Measurements from ENCODE around the gene ZBTB48. TPM values are rescaled to one million over a fixed set of nuclear protein-coding genes. Genes with fewer than 3 reads are reported as not detected.
A peak's percentile ranks its signal among the peaks of the same experiment; 100 is the strongest.

The ZBTB48 gene
- total RNA-seq, 1 donor from 2014 or later = 19.9 TPM

GRCh38 chr1:6536291-6536690, 43.5 kb upstream of the ZBTB48 start:
- Mint-ChIP-seq H3K4me3 (ENCODE audit: unreplicated experiment) (no peak overlapping the region), H3K9me3 (ENCODE audit: low read depth) (no peaks in the 10 kb centered on the region)

DNA sequence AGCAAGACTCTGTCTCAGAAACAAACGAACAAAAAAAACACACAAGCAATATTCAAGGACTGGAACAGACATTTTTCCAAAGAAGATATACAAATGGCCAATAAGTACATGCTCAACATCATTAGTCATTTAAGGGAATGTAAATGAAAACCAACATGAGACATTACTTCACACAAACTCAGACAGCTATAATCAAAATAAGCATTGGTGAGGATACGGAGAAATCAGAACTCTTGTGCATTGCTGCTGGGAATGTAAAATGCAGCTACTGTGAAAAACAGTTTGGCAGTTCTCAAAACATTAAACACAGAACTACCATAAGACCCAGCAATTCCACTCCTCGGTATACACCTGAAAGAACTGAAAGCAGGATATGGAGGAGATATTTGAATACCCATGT, 40.8 kb upstream of the ZBTB48 start:
- peak overlapping the region; percentile 85 for H3K27ac Mint-ChIP-seq (ENCODE audit: unreplicated experiment)
- no peaks in the 10 kb centered on the region for H3K9me3 Mint-ChIP-seq (ENCODE audit: low read depth)
- H3K4me3 Mint-ChIP-seq (ENCODE audit: unreplicated experiment) = peak overlapping the region; percentile 3
- peaks cover 9% of the 10 kb centered on the region for H3K36me3 Mint-ChIP-seq (ENCODE audit: low read depth)
- no peak for DNase-seq (ENCODE audit: low spot score)
- H3K4me1 Mint-ChIP-seq (ENCODE audit: low read depth) = peaks cover 27% of the 10 kb centered on the region
- no peak for TF ChIP-seq CTCF (IDR thresholded peaks at IDR 0.05)
- no peaks in the 10 kb centered on the region for H3K27me3 Mint-ChIP-seq (ENCODE audit: low read depth)

More at GRCh38 chr1:6536291-6536690, 43.5 kb upstream of the ZBTB48 start:
- H3K27ac Mint-ChIP-seq (ENCODE audit: unreplicated experiment) = no peak overlapping the region
- H3K36me3 Mint-ChIP-seq (ENCODE audit: low read depth) = peaks cover 18% of the 10 kb centered on the region
- H3K27me3 Mint-ChIP-seq (ENCODE audit: low read depth) = no peaks in the 10 kb centered on the region
- H3K4me1 Mint-ChIP-seq (ENCODE audit: low read depth) = peaks cover 23% of the 10 kb centered on the region
- DNase-seq (ENCODE audit: low spot score) = no peak
- TF ChIP-seq CTCF (IDR thresholded peaks at IDR 0.05) = no peak

DNA sequence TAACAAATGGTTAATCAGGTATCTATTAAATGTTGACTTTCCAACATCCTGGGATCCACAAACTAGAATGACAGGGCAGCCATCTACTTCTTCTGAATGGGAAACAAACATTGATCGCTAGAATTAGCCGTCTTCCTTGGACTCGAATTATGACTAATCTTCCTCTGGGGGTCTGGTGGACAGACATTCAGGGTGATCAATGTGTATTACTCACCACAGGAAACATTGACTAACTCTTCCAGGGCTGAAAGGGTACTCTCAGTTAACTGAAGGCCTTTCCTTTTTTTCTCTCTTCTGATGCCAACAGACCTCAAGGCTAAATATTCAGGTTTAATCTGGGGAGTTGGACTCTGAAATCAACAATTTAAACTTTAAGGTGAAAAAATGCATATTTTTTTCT, 35.0 kb upstream of the ZBTB48 start:
- Mint-ChIP-seq H3K4me3 (ENCODE audit: unreplicated experiment) (no peak overlapping the region), H3K27me3 (ENCODE audit: low read depth) (no peaks in the 10 kb centered on the region)
- DNase-seq (ENCODE audit: low spot score) = no peak

GRCh38 chr1:6545276-6546112, 34.3 kb upstream of the ZBTB48 start:
- Mint-ChIP-seq H3K27me3 (ENCODE audit: low read depth) (no peaks in the 10 kb centered on the region), H3K4me1 (ENCODE audit: low read depth) (peaks cover 18% of the 10 kb centered on the region), H3K36me3 (ENCODE audit: low read depth) (peaks cover 25% of the 10 kb centered on the region), H3K27ac (ENCODE audit: unreplicated experiment) (peak overlapping the region; percentile 60), H3K9me3 (ENCODE audit: low read depth) (no peaks in the 10 kb centered on the region), H3K4me3 (ENCODE audit: unreplicated experiment) (no peak overlapping the region)
- no peak for TF ChIP-seq CTCF (IDR thresholded peaks at IDR 0.05)
- DNase-seq (ENCODE audit: low spot score) = no peak

More for the DNA sequence above, 35.0 kb upstream of the ZBTB48 start:
- Mint-ChIP-seq H3K9me3 (ENCODE audit: low read depth) (no peaks in the 10 kb centered on the region), H3K27ac (ENCODE audit: unreplicated experiment) (no peak overlapping the region), H3K36me3 (ENCODE audit: low read depth) (peaks cover 24% of the 10 kb centered on the region), H3K4me1 (ENCODE audit: low read depth) (peaks cover 19% of the 10 kb centered on the region)
- no peak for TF ChIP-seq CTCF (IDR thresholded peaks at IDR 0.05)

- TF ChIP-seq CTCF (IDR thresholded peaks at IDR 0.05) = no peak
- Mint-ChIP-seq H3K4me1 (ENCODE audit: low read depth) (peaks cover 18% of the 10 kb centered on the region), H3K36me3 (ENCODE audit: low read depth) (peaks cover 25% of the 10 kb centered on the region), H3K27ac (ENCODE audit: unreplicated experiment) (peak overlapping the region; percentile 13), H3K4me3 (ENCODE audit: unreplicated experiment) (no peak overlapping the region), H3K27me3 (ENCODE audit: low read depth) (no peaks in the 10 kb centered on the region), H3K9me3 (ENCODE audit: low read depth) (no peaks in the 10 kb centered on the region)
- DNase-seq (ENCODE audit: low spot score) = no peak
Measured at GRCh38 chr1:6546326-6546725, 33.5 kb upstream of the ZBTB48 start.
